GM18907 (cell line): ENCODE results near the gene CHD9.

Source experiments
- ATAC-seq: cut with Tn5 transposase; IDR thresholded peaks from one replicate; pipeline ENCODE4 v1.9.1; 2021; ENCODE audit warnings: mild to moderate bottlenecking, moderate library complexity; ENCODE audit not compliant: unreplicated experiment

The CHD9 gene

GRCh38 chr16:53129281-53130158 is 74.7 kb downstream of the CHD9 start:
- no peak for ATAC-seq

- ATAC-seq, result peak; percentile 89
Observed at GRCh38 chr16:53130159-53131049, 75.6 kb downstream of the CHD9 start.

- ATAC-seq, result peak; percentile 2
Observed at GRCh38 chr16:53131050-53131362, 76.2 kb downstream of the CHD9 start.

- ATAC-seq, result peak; percentile 22
Observed at GRCh38 chr16:53131363-53132071, 76.7 kb downstream of the CHD9 start.

- ATAC-seq, result no peak
Observed at GRCh38 chr16:53132406-53132805, 77.6 kb downstream of the CHD9 start.

- no peak for ATAC-seq
Observed at GRCh38 chr16:53135329-53135728, 80.5 kb downstream of the CHD9 start.

GRCh38 chr16:53142823-53143568 is 88.2 kb downstream of the CHD9 start:
- no peak for ATAC-seq

- no peak for ATAC-seq
Observed at GRCh38 chr16:53147500-53148065, 92.8 kb downstream of the CHD9 start.

- ATAC-seq, result no peak
Observed at GRCh38 chr16:53150769-53151168, 96.0 kb downstream of the CHD9 start.

- ATAC-seq, result peak; percentile 53
Observed at GRCh38 chr16:53152329-53152728, 97.5 kb downstream of the CHD9 start.

- no peak for ATAC-seq
Observed at GRCh38 chr16:53153130-53153529, 98.3 kb downstream of the CHD9 start.

GRCh38 chr16:53154513-53154912 is 99.7 kb downstream of the CHD9 start:
- ATAC-seq, result no peak

GRCh38 chr16:53156516-53156915 is 101.7 kb downstream of the CHD9 start:
- no peak for ATAC-seq

GRCh38 chr16:53159781-53160436 is 105.1 kb downstream of the CHD9 start:
- ATAC-seq, result no peak

GRCh38 chr16:53166099-53166498 is 111.3 kb downstream of the CHD9 start:
- no peak for ATAC-seq

GRCh38 chr16:53168744-53169143 is 114.0 kb downstream of the CHD9 start:
- ATAC-seq, result no peak

- ATAC-seq, result no peak
Observed at GRCh38 chr16:53172517-53172916, 117.7 kb downstream of the CHD9 start.

- no peak for ATAC-seq
Observed at GRCh38 chr16:53175118-53175517, 120.3 kb downstream of the CHD9 start.

- ATAC-seq, result no peak
Observed at GRCh38 chr16:53176434-53176833, 121.6 kb downstream of the CHD9 start.

GRCh38 chr16:53183442-53183841 is 128.7 kb downstream of the CHD9 start:
- ATAC-seq, result no peak
